HL-60 (cell line): ENCODE results near the gene ADD3.

ENCODE experiments used
- DNase-seq, 2 experiments: peaks; one replicate each; pipeline ENCODE4 v3.0.0-alpha.2; 2010 to 2020; ENCODE audit warnings: low read depth in 1 of 2, low spot score in 1 of 2
- H3K27ac ChIP-seq: fragments of 250-450 bp; sonication (Bioruptor Pico); replicated peaks from 2 replicates; pipeline ENCODE4 v1.5.1; 2020; ENCODE audit warnings: mild to moderate bottlenecking, moderate library complexity
- H3K27me3 ChIP-seq: fragments of 250-450 bp; sonication (Bioruptor Pico); 2 replicates; pipeline ENCODE4 v1.5.1; 2021; ENCODE audit warnings: mild to moderate bottlenecking, moderate library complexity; ENCODE audit not compliant: insufficient read depth, poor library complexity, severe bottlenecking
- H3K4me3 ChIP-seq: replicated peaks from 2 replicates; pipeline ENCODE4 v1.5.1; 2011; ENCODE audit warnings: mild to moderate bottlenecking, control low read depth, low read length; ENCODE audit not compliant: insufficient read depth
- GABPA ChIP-seq: IDR thresholded peaks from 2 replicates; pipeline ENCODE4 v1.6.1; 2012; ENCODE audit warnings: low read depth
- POLR2AphosphoS5 ChIP-seq: IDR thresholded peaks from 2 replicates; pipeline ENCODE4 v1.6.1; 2012; ENCODE audit warnings: low read depth
- SPI1 ChIP-seq: IDR thresholded peaks from 2 replicates; pipeline ENCODE4 v1.6.1; 2012; ENCODE audit warnings: low read depth, mild to moderate bottlenecking, borderline replicate concordance
- TF ChIP-seq, protein P1 (sequence below): IDR thresholded peaks from one replicate; pipeline ENCODE4 v1.5.1; 2011; ENCODE audit warnings: low read length, control low read depth, inconsistent platforms; ENCODE audit not compliant: insufficient read depth
- TF ChIP-seq, protein P2 (sequence below): IDR thresholded peaks from 2 replicates; pipeline ENCODE4 v1.6.1; 2012; ENCODE audit warnings: low read depth; ENCODE audit not compliant: insufficient replicate concordance

The ADD3 gene

DNA sequence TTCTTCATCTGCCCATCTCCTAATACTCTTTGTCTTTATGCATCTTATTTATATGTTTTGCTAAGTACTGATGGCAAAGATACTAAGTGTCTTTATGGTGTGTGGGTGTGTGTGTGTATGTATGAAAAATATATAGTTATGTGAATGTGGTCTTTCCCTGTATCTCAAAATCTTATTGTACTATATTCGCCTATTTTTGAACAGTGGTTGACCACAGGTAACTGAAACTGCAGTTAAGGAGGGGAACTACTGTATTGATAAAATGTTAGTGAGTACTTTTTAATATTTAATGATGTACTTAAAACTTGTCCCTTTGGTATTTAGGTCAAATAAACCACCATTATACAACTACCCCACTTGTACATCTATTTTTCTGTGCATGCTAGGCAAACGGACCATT, 85.9 kb downstream of the ADD3 start:
- Histone ChIP-seq H3K4me3 (no peak overlapping the region), H3K27ac (no peak overlapping the region), H3K27me3 (no peaks in the 10 kb centered on the region)
- TF ChIP-seq, protein P1, sequence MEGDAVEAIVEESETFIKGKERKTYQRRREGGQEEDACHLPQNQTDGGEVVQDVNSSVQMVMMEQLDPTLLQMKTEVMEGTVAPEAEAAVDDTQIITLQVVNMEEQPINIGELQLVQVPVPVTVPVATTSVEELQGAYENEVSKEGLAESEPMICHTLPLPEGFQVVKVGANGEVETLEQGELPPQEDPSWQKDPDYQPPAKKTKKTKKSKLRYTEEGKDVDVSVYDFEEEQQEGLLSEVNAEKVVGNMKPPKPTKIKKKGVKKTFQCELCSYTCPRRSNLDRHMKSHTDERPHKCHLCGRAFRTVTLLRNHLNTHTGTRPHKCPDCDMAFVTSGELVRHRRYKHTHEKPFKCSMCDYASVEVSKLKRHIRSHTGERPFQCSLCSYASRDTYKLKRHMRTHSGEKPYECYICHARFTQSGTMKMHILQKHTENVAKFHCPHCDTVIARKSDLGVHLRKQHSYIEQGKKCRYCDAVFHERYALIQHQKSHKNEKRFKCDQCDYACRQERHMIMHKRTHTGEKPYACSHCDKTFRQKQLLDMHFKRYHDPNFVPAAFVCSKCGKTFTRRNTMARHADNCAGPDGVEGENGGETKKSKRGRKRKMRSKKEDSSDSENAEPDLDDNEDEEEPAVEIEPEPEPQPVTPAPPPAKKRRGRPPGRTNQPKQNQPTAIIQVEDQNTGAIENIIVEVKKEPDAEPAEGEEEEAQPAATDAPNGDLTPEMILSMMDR: no peak
- TF ChIP-seq POLR2AphosphoS5 (no peak), GABPA (no peak), SPI1 (no peak)
- TF ChIP-seq, protein P2, sequence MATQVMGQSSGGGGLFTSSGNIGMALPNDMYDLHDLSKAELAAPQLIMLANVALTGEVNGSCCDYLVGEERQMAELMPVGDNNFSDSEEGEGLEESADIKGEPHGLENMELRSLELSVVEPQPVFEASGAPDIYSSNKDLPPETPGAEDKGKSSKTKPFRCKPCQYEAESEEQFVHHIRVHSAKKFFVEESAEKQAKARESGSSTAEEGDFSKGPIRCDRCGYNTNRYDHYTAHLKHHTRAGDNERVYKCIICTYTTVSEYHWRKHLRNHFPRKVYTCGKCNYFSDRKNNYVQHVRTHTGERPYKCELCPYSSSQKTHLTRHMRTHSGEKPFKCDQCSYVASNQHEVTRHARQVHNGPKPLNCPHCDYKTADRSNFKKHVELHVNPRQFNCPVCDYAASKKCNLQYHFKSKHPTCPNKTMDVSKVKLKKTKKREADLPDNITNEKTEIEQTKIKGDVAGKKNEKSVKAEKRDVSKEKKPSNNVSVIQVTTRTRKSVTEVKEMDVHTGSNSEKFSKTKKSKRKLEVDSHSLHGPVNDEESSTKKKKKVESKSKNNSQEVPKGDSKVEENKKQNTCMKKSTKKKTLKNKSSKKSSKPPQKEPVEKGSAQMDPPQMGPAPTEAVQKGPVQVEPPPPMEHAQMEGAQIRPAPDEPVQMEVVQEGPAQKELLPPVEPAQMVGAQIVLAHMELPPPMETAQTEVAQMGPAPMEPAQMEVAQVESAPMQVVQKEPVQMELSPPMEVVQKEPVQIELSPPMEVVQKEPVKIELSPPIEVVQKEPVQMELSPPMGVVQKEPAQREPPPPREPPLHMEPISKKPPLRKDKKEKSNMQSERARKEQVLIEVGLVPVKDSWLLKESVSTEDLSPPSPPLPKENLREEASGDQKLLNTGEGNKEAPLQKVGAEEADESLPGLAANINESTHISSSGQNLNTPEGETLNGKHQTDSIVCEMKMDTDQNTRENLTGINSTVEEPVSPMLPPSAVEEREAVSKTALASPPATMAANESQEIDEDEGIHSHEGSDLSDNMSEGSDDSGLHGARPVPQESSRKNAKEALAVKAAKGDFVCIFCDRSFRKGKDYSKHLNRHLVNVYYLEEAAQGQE: no peak
- DNase-seq: no peak

DNA sequence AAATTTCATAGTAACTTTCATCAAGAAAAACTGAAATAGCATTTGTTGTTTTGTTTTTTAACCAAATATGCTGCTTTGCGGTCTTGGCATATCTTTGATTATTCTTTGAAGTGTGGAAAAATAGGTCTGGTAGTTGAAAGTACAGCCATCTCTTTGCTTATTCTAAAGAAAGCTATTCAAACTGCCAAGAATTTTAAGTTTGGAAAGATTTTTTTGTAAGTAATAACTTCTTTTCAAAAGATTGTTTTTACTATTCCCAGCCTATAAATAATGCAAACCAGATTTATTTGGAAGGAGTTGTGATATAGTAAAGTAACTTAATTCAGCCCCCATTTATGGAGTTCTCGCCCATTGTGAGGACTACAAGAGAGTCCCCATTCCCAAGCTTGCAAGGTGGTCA, 87.0 kb downstream of the ADD3 start:
- Histone ChIP-seq H3K27me3 (no peaks in the 10 kb centered on the region), H3K4me3 (no peak overlapping the region), H3K27ac (no peak overlapping the region)
- DNase-seq: no peak
- TF ChIP-seq GABPA (no peak), POLR2AphosphoS5 (no peak), SPI1 (no peak)
- TF ChIP-seq, protein P1: no peak
- TF ChIP-seq, protein P2: no peak

DNA sequence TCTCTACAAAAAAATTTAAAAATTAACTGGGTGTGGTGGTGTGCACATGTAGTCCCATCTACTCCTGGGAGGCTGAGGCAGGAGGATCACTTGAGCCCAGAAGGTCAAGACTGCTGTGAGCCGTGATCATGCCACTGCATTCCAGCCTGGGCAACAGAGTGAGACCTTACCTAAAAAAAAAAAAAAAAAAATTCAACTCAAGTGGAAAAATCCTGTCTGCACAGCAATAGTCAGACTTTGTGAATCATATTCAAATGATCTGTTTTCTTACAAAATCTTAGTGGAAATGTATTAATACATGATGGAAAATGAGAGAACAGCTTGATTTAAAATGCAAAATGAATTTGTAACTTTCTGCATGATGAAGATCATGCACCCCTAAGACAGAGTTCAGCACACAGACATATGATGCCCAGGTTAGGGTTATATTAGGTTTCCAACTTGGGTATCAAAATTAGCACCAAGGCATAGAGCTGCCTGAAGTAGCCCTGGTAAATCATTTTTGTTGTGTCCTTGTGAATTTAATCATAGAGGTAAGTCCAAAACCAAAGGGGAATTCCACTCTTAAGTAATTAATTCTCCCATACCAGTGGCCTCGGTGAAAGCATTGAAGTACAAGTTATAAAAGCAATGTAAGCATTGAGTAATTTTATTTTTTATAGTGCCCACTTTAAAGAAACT, 93.8 kb downstream of the ADD3 start:
- Histone ChIP-seq H3K27ac (no peak overlapping the region), H3K4me3 (no peak overlapping the region), H3K27me3 (no peaks in the 10 kb centered on the region)
- DNase-seq: no peak
- TF ChIP-seq GABPA (no peak), POLR2AphosphoS5 (no peak), SPI1 (no peak)
- TF ChIP-seq, protein P1: no peak
- TF ChIP-seq, protein P2: no peak
